Thoracic aorta (tissue), 2 donors: ENCODE data around the gene UNC13D. TPM values are rescaled to one million over a fixed set of nuclear protein-coding genes. Genes with fewer than 3 reads are reported as not detected.

Experiments
- ATAC-seq: fragments of 150-250 bp; one replicate; pipeline ENCODE4 v1.8.0; 2017; ENCODE audit warnings: low read depth; ENCODE audit not compliant: insufficient number of reproducible peaks, low FRiP score
- DNase-seq: peaks from one replicate; pipeline ENCODE4 v3.0.0-alpha.2; 2020; ENCODE audit warnings: low spot score
- H3K27ac ChIP-seq, 2 donors: fragments of 200-600 bp; sonication (generic); 1 replicate in 1 of 2; 2 replicates in 1 of 2; pipeline ENCODE4 v1.5.1; 2016; ENCODE audit warnings: mild to moderate bottlenecking in 2 of 2, moderate library complexity in 2 of 2
- H3K27me3 ChIP-seq: fragments of 200-600 bp; sonication (generic); replicated peaks from 2 replicates; pipeline ENCODE4 v1.6.0; 2016; ENCODE audit warnings: mild to moderate bottlenecking; ENCODE audit not compliant: insufficient read depth
- H3K36me3 ChIP-seq: fragments of 200-600 bp; sonication (generic); one replicate; pipeline ENCODE4 v1.5.1; 2016
- H3K4me1 ChIP-seq, 2 donors: fragments of 200-600 bp; sonication (generic); 1 replicate in 1 of 2; 2 replicates in 1 of 2; pipeline versions ENCODE4 v1.5.1 to v1.6.0; 2016; ENCODE audit warnings: low read depth in 2 of 2, mild to moderate bottlenecking in 1 of 2; ENCODE audit not compliant: control insufficient read depth in 1 of 2
- H3K4me3 ChIP-seq: fragments of 200-600 bp; sonication (generic); 2 replicates; pipeline ENCODE4 v1.5.1; 2016; ENCODE audit warnings: mild to moderate bottlenecking
- H3K9me3 ChIP-seq: fragments of 200-600 bp; sonication (generic); 2 replicates; pipeline ENCODE4 v1.5.1; 2016
- CTCF ChIP-seq: fragments of 200-600 bp; sonication (generic); IDR thresholded peaks from one replicate; pipeline ENCODE4 v1.5.1; 2019; ENCODE audit warnings: antibody characterized with exemption
- total RNA-seq, 2 donors: library from RNA; depleted of rRNA; stranded (reverse); fragments of >200 nt; gene quantifications; one replicate each; pipeline versions ENCODE4 v1.1.0 to v1.2.3, GENCODE V29; 2016

UNC13D gene
- total RNA-seq, 2 donors from 2014 or later = 13.5 to 36.0 TPM

GRCh38 chr17:75824050-75824552 lies 20.1 kb downstream of the UNC13D start:
- TF ChIP-seq CTCF = no peak
- Histone ChIP-seq H3K27me3 (no peaks in the 10 kb centered on the region), H3K4me1 (peaks cover 10 to 29% of the 10 kb centered on the region in 2 donors), H3K4me3 (no peak overlapping the region), H3K9me3 (no peaks in the 10 kb centered on the region), H3K36me3 (peaks cover 47% of the 10 kb centered on the region), H3K27ac (no peak overlapping the region)
- ATAC-seq (no peak), DNase-seq (no peak)

- peaks cover 10 to 29% of the 10 kb centered on the region in 2 donors for H3K4me1 ChIP-seq
- H3K36me3 ChIP-seq = peaks cover 54% of the 10 kb centered on the region
- TF ChIP-seq CTCF = no peak
- H3K27me3 ChIP-seq = no peaks in the 10 kb centered on the region
- no peak for DNase-seq
- no peak for ATAC-seq
- no peaks in the 10 kb centered on the region for H3K9me3 ChIP-seq
- no peak overlapping the region for H3K27ac ChIP-seq
- no peak overlapping the region for H3K4me3 ChIP-seq
Measured at GRCh38 chr17:75823257-75824041, 20.8 kb downstream of the UNC13D start.

GRCh38 chr17:75822800-75823166 lies 21.4 kb downstream of the UNC13D start:
- peak overlapping the region in 1 of 2 donors; percentile 16 for H3K27ac ChIP-seq
- H3K4me3 ChIP-seq = no peak overlapping the region
- DNase-seq (no peak), ATAC-seq (no peak)
- no peaks in the 10 kb centered on the region for H3K9me3 ChIP-seq
- TF ChIP-seq CTCF = no peak
- peaks cover 61% of the 10 kb centered on the region for H3K36me3 ChIP-seq
- no peaks in the 10 kb centered on the region for H3K27me3 ChIP-seq
- peaks cover 7 to 24% of the 10 kb centered on the region in 2 donors for H3K4me1 ChIP-seq

- no peaks in the 10 kb centered on the region for H3K27me3 ChIP-seq
- H3K4me1 ChIP-seq = peaks cover 2 to 18% of the 10 kb centered on the region in 2 donors
- peaks cover 66% of the 10 kb centered on the region for H3K36me3 ChIP-seq
- ATAC-seq (no peak), DNase-seq (no peak)
- peak overlapping the region; percentile 11 to 24 for H3K27ac ChIP-seq
- no peak for TF ChIP-seq CTCF
- no peaks in the 10 kb centered on the region for H3K9me3 ChIP-seq
- H3K4me3 ChIP-seq = no peak overlapping the region
Measured at GRCh38 chr17:75822119-75822799, 21.9 kb downstream of the UNC13D start.

- TF ChIP-seq CTCF = no peak
- H3K36me3 ChIP-seq = peaks cover 73% of the 10 kb centered on the region
- H3K4me3 ChIP-seq = no peak overlapping the region
- H3K9me3 ChIP-seq = no peaks in the 10 kb centered on the region
- H3K27ac ChIP-seq = no peak overlapping the region
- DNase-seq = no peak
- ATAC-seq = no peak
- peaks cover 0 to 11% of the 10 kb centered on the region in 2 donors for H3K4me1 ChIP-seq
- no peaks in the 10 kb centered on the region for H3K27me3 ChIP-seq
Measured at GRCh38 chr17:75821552-75821951, 22.7 kb downstream of the UNC13D start.
